Measurements from ENCODE around the gene RGS7. TPM values are rescaled to one million over a fixed set of nuclear protein-coding genes. Genes with fewer than 3 reads are reported as not detected.
"Not testable (repeated sequence)": the region's sequence is repeated elsewhere in the genome, so short reads cannot be mapped to it uniquely, and the experiment has no call there.

RGS7 gene
- total RNA-seq, 1 donor from 2014 or later, result 0.58 TPM

DNA sequence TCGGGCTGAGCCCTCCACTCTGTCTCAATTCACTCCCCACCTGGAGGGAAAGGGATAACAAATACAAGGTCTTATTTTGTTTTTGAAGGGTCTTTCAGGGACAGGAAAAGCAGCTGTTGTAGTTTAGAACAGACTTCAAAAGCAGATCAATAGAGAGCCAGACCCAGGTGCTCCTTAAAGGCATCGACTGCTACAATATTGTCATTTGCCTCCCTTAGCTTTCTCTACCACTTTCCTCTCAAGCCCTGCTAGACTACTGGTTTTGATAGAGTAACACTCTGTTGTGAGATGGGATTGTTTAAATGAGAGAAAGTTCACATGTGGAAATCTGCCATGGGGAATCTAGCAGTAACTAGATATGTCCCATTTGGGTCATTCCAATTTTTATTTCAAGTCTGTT is 24.0 kb downstream of the RGS7 start:
- DNase-seq (ENCODE audit: extremely low read depth, low read depth, low spot score), result no peak

- DNase-seq (ENCODE audit: extremely low read depth, low read depth, low spot score), result no peak
Observed at GRCh38 chr1:241332037-241332409, 25.0 kb downstream of the RGS7 start.

DNA sequence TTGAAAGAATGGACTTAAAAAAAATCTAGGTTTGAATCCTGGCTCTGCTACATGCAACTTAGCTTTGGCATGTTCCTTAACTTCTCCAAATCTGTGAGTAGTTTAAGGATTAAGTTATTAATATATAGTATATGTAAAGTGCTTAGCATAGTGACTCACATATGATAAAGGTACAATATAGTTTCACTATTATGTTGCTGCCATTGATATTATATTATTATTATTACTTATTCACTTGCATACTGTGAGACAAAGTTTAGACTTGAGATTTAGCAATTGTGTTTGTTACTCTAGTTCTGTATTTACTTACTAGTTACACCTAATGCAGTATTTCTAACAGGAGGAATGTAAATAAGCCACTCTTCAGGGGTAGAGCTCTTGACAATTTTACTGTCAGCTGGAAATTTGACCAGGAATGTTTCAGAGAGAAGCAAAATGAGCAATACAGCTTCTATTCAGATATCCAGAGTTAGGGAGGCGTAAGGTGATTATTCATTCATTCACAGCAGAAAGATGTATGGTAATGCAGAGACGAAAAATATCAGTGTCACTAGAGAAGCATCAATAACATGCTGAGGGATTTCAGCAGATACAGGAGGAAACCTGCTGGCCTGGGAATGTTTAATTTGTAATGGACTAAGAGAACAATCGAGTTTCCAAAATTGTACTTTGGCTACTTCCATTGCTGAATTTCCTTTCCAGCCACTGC is 25.5 kb downstream of the RGS7 start:
- DNase-seq (ENCODE audit: extremely low read depth, low read depth, low spot score), result no peak

GRCh38 chr1:241330619-241331327 is 26.2 kb downstream of the RGS7 start:
- DNase-seq (ENCODE audit: extremely low read depth, low read depth, low spot score), result no peak

DNA sequence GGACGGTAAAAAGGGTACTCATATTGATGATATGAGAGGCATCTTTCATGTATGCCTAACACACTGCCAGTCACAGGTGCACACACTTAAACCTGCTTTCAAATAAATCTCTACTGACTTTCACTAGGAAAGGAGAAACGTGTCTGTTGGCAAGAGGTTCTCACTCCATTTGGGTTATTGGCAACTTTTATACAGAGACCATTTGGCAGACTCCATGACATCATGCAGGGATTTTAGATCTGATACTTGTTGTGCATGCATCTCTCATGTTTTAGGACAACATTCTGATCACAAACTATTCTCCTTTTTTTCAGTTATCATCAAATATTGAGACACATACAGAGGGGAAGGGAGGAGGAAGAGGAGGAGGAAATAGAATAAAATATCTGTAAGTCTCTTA is 31.5 kb downstream of the RGS7 start:
- DNase-seq (ENCODE audit: extremely low read depth, low read depth, low spot score), result no peak

GRCh38 chr1:241323514-241324195 is 33.4 kb downstream of the RGS7 start:
- DNase-seq (ENCODE audit: extremely low read depth, low read depth, low spot score), result no peak

- DNase-seq (ENCODE audit: extremely low read depth, low read depth, low spot score), result no peak
Observed at GRCh38 chr1:241317676-241318075, 39.3 kb downstream of the RGS7 start.

DNA sequence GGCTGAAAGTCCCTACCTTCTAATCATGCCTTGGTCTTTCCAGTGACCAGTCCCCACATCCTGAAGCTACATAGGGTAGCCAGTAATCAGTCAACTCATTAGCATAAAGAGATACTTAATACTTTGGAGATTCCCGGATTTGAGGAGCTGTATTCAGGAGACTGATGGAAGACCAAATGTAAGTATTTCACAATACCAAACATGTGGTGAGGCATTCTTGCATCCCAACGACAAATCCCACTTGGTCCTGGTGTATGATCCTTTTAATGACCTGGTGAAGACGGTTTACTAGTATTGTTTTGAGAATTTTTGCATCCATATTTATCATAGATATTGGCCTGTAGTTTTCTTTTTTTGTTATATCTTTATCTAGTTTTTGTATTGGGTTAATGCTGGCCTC is 40.6 kb downstream of the RGS7 start:
- DNase-seq (ENCODE audit: extremely low read depth, low read depth, low spot score), result no peak

GRCh38 chr1:241311056-241311746 is 45.8 kb downstream of the RGS7 start:
- DNase-seq (ENCODE audit: extremely low read depth, low read depth, low spot score), result no peak

DNA sequence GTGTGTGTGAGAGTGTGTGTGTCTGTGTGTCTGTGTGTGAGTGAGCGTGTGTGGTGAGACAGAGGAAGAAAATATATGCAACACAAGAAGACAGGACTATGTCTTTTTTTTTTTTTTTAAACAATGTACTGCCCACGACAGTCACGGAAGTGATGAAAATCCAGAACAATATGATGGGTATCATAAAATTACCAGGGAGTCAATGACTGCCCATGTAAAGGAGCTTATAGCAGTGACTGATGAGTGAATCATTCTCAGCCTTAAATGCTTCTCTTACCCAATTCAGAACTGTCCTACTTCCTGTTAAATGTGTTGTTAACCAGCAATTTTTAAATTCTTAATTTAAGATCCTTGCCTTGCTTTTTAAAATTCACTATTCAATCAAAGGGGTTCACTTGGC is 46.6 kb downstream of the RGS7 start:
- DNase-seq (ENCODE audit: extremely low read depth, low read depth, low spot score), result no peak

GRCh38 chr1:241309651-241310050 is 47.4 kb downstream of the RGS7 start:
- DNase-seq (ENCODE audit: extremely low read depth, low read depth, low spot score), result no peak

- DNase-seq (ENCODE audit: extremely low read depth, low read depth, low spot score), result no peak
Observed at GRCh38 chr1:241308471-241308870, 48.5 kb downstream of the RGS7 start.

DNA sequence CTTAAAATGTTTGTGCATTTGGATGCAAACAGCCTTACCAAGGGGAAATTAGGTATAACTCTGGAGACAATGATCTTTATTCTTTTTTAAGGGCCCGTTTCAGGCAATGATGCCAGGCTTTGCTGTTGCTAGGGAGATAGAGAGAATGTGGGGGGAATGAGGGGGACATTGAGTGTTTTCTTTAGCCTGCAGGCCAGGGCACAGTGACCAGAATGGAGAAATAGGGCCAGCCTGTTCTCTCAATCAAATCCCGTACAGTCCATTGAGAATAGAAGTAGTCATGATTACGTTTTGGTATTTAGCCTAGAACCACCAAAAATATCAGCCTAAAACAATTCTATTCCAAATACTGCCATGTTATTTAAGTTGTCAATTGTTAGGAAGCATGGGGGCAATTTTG is 49.0 kb downstream of the RGS7 start:
- DNase-seq (ENCODE audit: extremely low read depth, low read depth, low spot score), result no peak

GRCh38 chr1:241306125-241306790 is 50.7 kb downstream of the RGS7 start:
- DNase-seq (ENCODE audit: extremely low read depth, low read depth, low spot score), result no peak

DNA sequence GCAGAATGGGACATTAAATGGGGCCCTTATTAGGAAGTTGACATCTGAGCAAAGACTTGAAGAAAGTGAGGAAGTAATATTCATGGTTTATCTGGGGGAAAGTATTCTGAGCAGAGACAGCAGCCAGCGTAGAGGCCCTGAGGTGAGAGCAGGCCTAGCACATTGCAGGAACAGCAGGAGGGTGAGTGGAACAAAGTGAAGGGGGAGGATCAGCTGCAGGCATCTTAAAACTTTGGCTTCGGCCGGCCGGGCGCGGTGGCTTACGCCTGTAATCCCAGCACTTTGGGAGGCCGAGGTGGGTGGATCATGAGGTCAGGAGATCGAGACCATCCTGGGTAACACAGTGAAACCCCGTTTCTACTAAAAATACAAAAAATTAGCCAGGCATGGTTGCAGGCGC is 55.0 kb downstream of the RGS7 start:
- DNase-seq (ENCODE audit: extremely low read depth, low read depth, low spot score), result not testable (repeated sequence)

DNA sequence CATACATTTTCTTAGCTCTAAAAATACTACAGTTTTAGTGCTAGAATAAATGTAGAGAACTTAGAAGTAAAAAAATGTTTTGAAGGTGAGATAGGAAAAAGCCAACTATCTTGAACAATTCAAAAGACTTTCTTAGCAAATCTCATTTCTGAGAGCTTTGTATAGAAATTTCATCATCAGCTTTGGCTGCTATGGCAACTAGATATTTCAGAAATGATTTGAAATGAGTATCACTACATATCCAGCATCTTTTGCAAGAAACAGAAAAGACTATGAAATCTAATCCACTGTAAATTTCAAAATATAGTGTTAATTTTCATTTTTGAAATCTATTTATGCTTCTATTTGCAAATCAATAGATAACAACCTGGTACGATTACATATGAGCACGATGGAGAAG is 57.7 kb downstream of the RGS7 start:
- DNase-seq (ENCODE audit: extremely low read depth, low read depth, low spot score), result no peak

- DNase-seq (ENCODE audit: extremely low read depth, low read depth, low spot score), result no peak
Observed at GRCh38 chr1:241292973-241293372, 64.0 kb downstream of the RGS7 start.

DNA sequence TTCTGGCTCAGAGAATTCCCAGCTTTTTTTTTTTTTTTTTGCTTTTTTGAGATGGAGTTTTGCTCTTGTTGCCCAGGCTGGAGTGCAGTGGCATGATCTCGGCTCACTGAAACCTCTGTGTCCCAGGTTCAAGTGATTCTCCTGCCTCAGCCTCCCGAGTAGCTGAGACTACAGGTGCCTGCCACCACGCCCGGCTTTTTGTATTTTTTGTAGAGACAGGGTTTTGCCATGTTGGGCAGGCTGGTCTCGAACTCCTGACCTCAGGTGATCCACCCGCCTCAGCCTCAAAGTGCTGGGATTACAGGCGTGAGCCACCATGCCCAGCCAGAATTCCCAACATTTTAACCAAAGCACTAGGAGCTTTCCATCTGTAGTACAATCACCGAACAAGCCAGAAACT is 65.5 kb downstream of the RGS7 start:
- DNase-seq (ENCODE audit: extremely low read depth, low read depth, low spot score), result not testable (repeated sequence)

DNA sequence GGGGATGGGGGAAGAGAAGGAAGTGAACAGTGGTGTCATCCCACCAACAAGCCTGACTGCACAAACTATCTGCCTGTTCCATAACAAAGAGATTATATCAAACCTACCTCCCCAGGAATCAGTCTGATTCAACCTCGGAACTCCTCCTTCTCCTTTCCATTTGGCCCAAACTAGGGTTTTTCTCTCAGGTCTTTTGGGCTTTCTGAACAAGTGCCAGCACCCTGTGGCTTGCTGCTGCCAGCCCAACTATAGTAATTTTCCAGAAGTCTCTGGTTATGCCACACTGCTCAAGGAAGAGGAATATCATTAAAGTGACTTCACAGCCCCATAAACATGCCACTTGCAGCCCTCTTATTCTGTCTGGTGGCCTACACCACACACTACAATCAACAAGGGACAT is 70.5 kb downstream of the RGS7 start:
- DNase-seq (ENCODE audit: extremely low read depth, low read depth, low spot score), result no peak

DNA sequence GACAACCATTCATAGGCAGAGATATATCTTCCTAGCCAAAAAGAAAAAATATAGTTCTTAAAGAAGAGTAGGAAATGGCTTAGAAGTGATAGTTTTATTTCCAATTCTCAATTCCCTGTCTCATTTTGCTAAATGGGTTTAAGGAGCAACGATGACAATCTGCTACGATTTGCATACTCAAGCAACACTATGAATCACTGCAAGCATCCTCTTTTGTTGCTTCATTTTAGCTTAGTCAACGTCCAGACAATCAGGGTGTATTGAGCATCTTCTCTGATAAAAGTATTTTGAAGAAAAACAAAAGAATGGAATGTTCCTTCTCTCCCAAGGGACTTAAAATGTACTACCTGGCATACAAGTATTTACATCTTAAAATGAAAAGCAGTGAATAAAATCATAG is 80.6 kb downstream of the RGS7 start:
- DNase-seq (ENCODE audit: extremely low read depth, low read depth, low spot score), result no peak

DNA sequence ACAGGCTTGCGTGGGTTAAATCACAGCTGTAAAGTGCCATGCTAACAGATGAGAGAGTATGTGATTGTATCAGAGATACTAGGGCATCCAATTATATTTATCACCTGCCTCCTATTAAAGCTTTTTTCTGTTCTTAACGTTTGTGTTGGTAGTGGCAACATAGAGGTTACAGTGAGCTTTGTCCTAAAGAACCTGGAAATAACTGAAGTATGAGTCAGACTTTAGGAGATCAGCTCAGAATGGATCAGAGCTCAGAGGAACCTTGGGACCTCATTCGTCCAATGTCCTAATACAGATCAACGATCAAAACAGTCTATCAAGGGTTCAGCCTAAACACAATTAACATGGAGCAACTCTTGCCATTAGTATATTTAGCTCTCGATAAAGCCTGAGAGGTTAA is 81.0 kb downstream of the RGS7 start:
- DNase-seq (ENCODE audit: extremely low read depth, low read depth, low spot score), result no peak

All from glomerular endothelial cell (primary cell).